Endothelial cell of umbilical vein (primary cell): ENCODE data around the gene ATAD2B.

ENCODE experiments used
- CTCF ChIP-seq, 2 donors: IDR thresholded peaks; 1 replicate in 1 of 2; 2 replicates in 1 of 2; pipeline ENCODE4 v1.5.1; 2011; ENCODE audit warnings: low read length in 2 of 2, mild to moderate bottlenecking in 2 of 2, moderate library complexity in 2 of 2, control low read depth in 1 of 2, inconsistent platforms in 1 of 2, low read depth in 1 of 2; ENCODE audit not compliant: insufficient read depth in 1 of 2; ENCODE audit errors: extremely low read depth in 1 of 2
- EZH2 ChIP-seq: IDR thresholded peaks from 2 replicates; pipeline ENCODE4 v1.6.1; 2012; ENCODE audit warnings: borderline replicate concordance, low read depth, mild to moderate bottlenecking, moderate library complexity, low read length, inconsistent platforms; ENCODE audit not compliant: severe bottlenecking
- FOS ChIP-seq: IDR thresholded peaks from 2 replicates; pipeline ENCODE4 v1.6.1; 2011; ENCODE audit warnings: mild to moderate bottlenecking, low read length, moderate library complexity, borderline replicate concordance; ENCODE audit not compliant: insufficient read depth
- JUN ChIP-seq: IDR thresholded peaks from 2 replicates; pipeline ENCODE4 v1.6.1; 2011; ENCODE audit warnings: borderline replicate concordance, low read depth; ENCODE audit not compliant: insufficient read length, insufficient read depth
- MAX ChIP-seq: IDR thresholded peaks from 2 replicates; pipeline ENCODE4 v1.6.1; 2011; ENCODE audit not compliant: insufficient read depth, insufficient read length
- MYC ChIP-seq: IDR thresholded peaks from one replicate; pipeline ENCODE4 v1.6.1; 2011; ENCODE audit warnings: mild to moderate bottlenecking, low read depth, low read length
- POLR2A ChIP-seq: IDR thresholded peaks from 2 replicates; pipeline ENCODE4 v1.6.1; 2012; ENCODE audit warnings: low read depth, mild to moderate bottlenecking, control low read depth, low read length
- POLR2AphosphoS5 ChIP-seq: IDR thresholded peaks from 2 replicates; pipeline ENCODE4 v1.6.1; 2012; ENCODE audit warnings: low read depth, mild to moderate bottlenecking, control low read depth, low read length, moderate library complexity; ENCODE audit not compliant: insufficient read depth

GRCh38 chr2:23718931-23719700 is 207.8 kb downstream of the ATAD2B start:
- TF ChIP-seq CTCF (IDR thresholded peaks at IDR 0.05; ENCODE audit: extremely low read depth in 1 of 2, insufficient read depth in 1 of 2, low read depth in 1 of 2, low read length in 2 of 2) (no peak), POLR2A (no peak), MAX (no peak), MYC (no peak), EZH2 (no peak), FOS (no peak), JUN (no peak), POLR2AphosphoS5 (no peak)
